IMR-90 (cell line): ENCODE measurements around the gene SDCCAG8. TPM values are rescaled to one million over a fixed set of nuclear protein-coding genes. Genes with fewer than 3 reads are reported as not detected.

ENCODE experiments used
- ATAC-seq: fragments of 200-7000 bp; cut with Tn5 transposase; 2 replicates; pipeline ENCODE4 v1.9.1; 2020; ENCODE audit warnings: low read depth, mild to moderate bottlenecking, moderate library complexity
- BruUV-seq: library from RNA; stranded (reverse); fragments of 400-500 nt; replicated peaks from 2 replicates; lab custom pipeline; 2021; lab: Mats Ljungman, UMichigan
- CTCF ChIA-PET: fragments of 300-600 bp; formaldehyde crosslinking; extraction: SDS; loops from one replicate; lab custom pipeline; 2021; ENCODE audit warnings: antibody characterized with exemption; lab: Yijun Ruan, JAX
- POLR2A ChIA-PET: fragments of 300-600 bp; sonication (Branson Sonifier 250); formaldehyde crosslinking; loops from one replicate; lab custom pipeline; 2022; ENCODE audit warnings: antibody characterized with exemption; ENCODE audit not compliant: unreplicated experiment; lab: Charles Lee
- DNase-seq: peaks from one replicate; pipeline ENCODE4 v3.0.0; 2013
- H2AFZ ChIP-seq: replicated peaks from 2 replicates; pipeline ENCODE3; 2013; ENCODE audit warnings: low read length, mild to moderate bottlenecking; ENCODE audit not compliant: poor library complexity
- H2AK5ac ChIP-seq: 2 replicates; pipeline ENCODE4 v1.6.1; 2013; ENCODE audit warnings: low read depth, low read length, inconsistent platforms
- H2AK9ac ChIP-seq: replicated peaks from 2 replicates; pipeline ENCODE3; 2013; ENCODE audit warnings: mild to moderate bottlenecking, low read depth, low read length, moderate library complexity; ENCODE audit not compliant: poor library complexity
- H2BK120ac ChIP-seq: 2 replicates; pipeline ENCODE4 v1.6.1; 2013; ENCODE audit warnings: low read depth, low read length, inconsistent platforms
- H2BK15ac ChIP-seq: 3 replicates; pipeline ENCODE4 v1.6.1; 2013; ENCODE audit warnings: low read depth, low read length, inconsistent platforms
- H2BK20ac ChIP-seq: 2 replicates; pipeline ENCODE4 v1.6.1; 2013; ENCODE audit warnings: low read depth, mild to moderate bottlenecking, inconsistent platforms, low read length, moderate library complexity
- H2BK5ac ChIP-seq: 2 replicates; pipeline ENCODE4 v1.6.1; 2013; ENCODE audit warnings: mild to moderate bottlenecking, low read depth, low read length, inconsistent platforms; ENCODE audit not compliant: poor library complexity, severe bottlenecking
- H3K14ac ChIP-seq: replicated peaks from 2 replicates; pipeline ENCODE4 v1.6.1; 2013; ENCODE audit warnings: low read depth, low read length, inconsistent platforms
- H3K18ac ChIP-seq: 2 replicates; pipeline ENCODE4 v1.6.1; 2013; ENCODE audit warnings: low read depth, low read length, control low read depth
- H3K23ac ChIP-seq: 2 replicates; pipeline ENCODE4 v1.6.1; 2013; ENCODE audit warnings: low read depth, low read length, inconsistent platforms
- H3K27ac ChIP-seq: 2 replicates; pipeline ENCODE4 v1.5.1; 2013; ENCODE audit warnings: mild to moderate bottlenecking, control low read depth, low read length; ENCODE audit not compliant: insufficient read depth
- H3K27me3 ChIP-seq: 2 replicates; pipeline ENCODE4 v1.6.1; 2013; ENCODE audit warnings: low read length; ENCODE audit not compliant: control insufficient read depth, insufficient read depth
- H3K36me3 ChIP-seq: 2 replicates; pipeline ENCODE4 v1.6.1; 2013; ENCODE audit warnings: low read length, mixed read lengths; ENCODE audit not compliant: control insufficient read depth, insufficient read depth
- H3K4ac ChIP-seq: 2 replicates; pipeline ENCODE4 v1.6.1; 2013; ENCODE audit warnings: low read depth, low read length, inconsistent platforms
- H3K4me1 ChIP-seq: 2 replicates; pipeline ENCODE4 v1.6.1; 2013; ENCODE audit warnings: low read length, mixed read lengths; ENCODE audit not compliant: control insufficient read depth, insufficient read depth
- H3K4me2 ChIP-seq: 2 replicates; pipeline ENCODE4 v1.6.1; 2013; ENCODE audit warnings: low read depth, mild to moderate bottlenecking, control low read depth, low read length, moderate library complexity
- H3K4me3 ChIP-seq: 2 replicates; pipeline ENCODE4 v1.5.1; 2013; ENCODE audit warnings: low read depth, mild to moderate bottlenecking, control low read depth, low read length, moderate library complexity; ENCODE audit not compliant: insufficient read depth
- H3K56ac ChIP-seq: 2 replicates; pipeline ENCODE4 v1.6.1; 2013; ENCODE audit warnings: low read length, inconsistent platforms; ENCODE audit not compliant: insufficient read depth; ENCODE audit errors: extremely low read depth
- H3K79me1 ChIP-seq, 2 experiments: 2 replicates each; pipeline ENCODE4 v1.6.1; 2013; ENCODE audit warnings: low read length in 2 of 2, inconsistent platforms in 1 of 2, low read depth in 1 of 2
- H3K9ac ChIP-seq: 2 replicates; pipeline ENCODE4 v1.6.1; 2013; ENCODE audit warnings: low read depth, low read length, control low read depth
- H3K9me1 ChIP-seq: 2 replicates; pipeline ENCODE4 v1.6.1; 2013; ENCODE audit warnings: low read length, inconsistent platforms; ENCODE audit not compliant: insufficient read depth
- H3K9me3 ChIP-seq: 2 replicates; pipeline ENCODE4 v1.6.1; 2013; ENCODE audit warnings: low read length; ENCODE audit not compliant: control insufficient read depth, insufficient read depth
- H4K20me1 ChIP-seq: 2 replicates; pipeline ENCODE4 v1.6.1; 2013; ENCODE audit warnings: low read length, inconsistent platforms; ENCODE audit not compliant: insufficient read depth
- H4K5ac ChIP-seq: 2 replicates; pipeline ENCODE4 v1.6.1; 2013; ENCODE audit warnings: mild to moderate bottlenecking, low read depth, low read length, control low read depth
- H4K8ac ChIP-seq, 2 experiments: 2 replicates each; pipeline ENCODE4 v1.6.1; 2013; ENCODE audit warnings: low read depth in 2 of 2, low read length in 2 of 2, control low read depth in 1 of 2, inconsistent platforms in 1 of 2
- H4K91ac ChIP-seq: 2 replicates; pipeline ENCODE4 v1.6.1; 2013; ENCODE audit warnings: low read depth, low read length, inconsistent platforms; ENCODE audit not compliant: insufficient read depth
- BHLHE40 ChIP-seq: fragments of 150-350 bp; IDR thresholded peaks from 2 replicates; pipeline ENCODE4 v1.6.1; 2016; ENCODE audit warnings: mild to moderate bottlenecking, low read depth, low read length
- CEBPB ChIP-seq: IDR thresholded peaks from 2 replicates; pipeline ENCODE4 v1.6.1; 2012; ENCODE audit warnings: low read depth, low read length, improper control_type of control experiment
- CHD1 ChIP-seq: IDR thresholded peaks from 2 replicates; pipeline ENCODE4 v1.6.1; 2012; ENCODE audit warnings: low read depth, low read length, improper control_type of control experiment
- FOS ChIP-seq: fragments of 150-350 bp; IDR thresholded peaks from 2 replicates; pipeline ENCODE4 v1.6.1; 2016; ENCODE audit warnings: low read depth, low read length
- MAFK ChIP-seq: IDR thresholded peaks from 2 replicates; pipeline ENCODE4 v1.6.1; 2012; ENCODE audit warnings: low read depth, low read length, improper control_type of control experiment
- MAZ ChIP-seq: IDR thresholded peaks from 2 replicates; pipeline ENCODE4 v1.6.1; 2012; ENCODE audit warnings: low read depth, mild to moderate bottlenecking, low read length, improper control_type of control experiment, moderate library complexity, borderline replicate concordance
- MXI1 ChIP-seq: IDR thresholded peaks from 2 replicates; pipeline ENCODE4 v1.6.1; 2012; ENCODE audit warnings: low read depth, mild to moderate bottlenecking, low read length, moderate library complexity, borderline replicate concordance
- NFE2L2 ChIP-seq: fragments of 150-350 bp; IDR thresholded peaks from 2 replicates; pipeline ENCODE4 v1.6.1; 2016; ENCODE audit warnings: low read depth, mild to moderate bottlenecking, low read length
- POLR2A ChIP-seq: IDR thresholded peaks from 2 replicates; pipeline ENCODE4 v1.6.1; 2012; ENCODE audit warnings: mild to moderate bottlenecking, low read depth, low read length
- RAD21 ChIP-seq: IDR thresholded peaks from 2 replicates; pipeline ENCODE4 v1.6.1; 2012; ENCODE audit warnings: low read length, improper control_type of control experiment
- RCOR1 ChIP-seq: IDR thresholded peaks from 2 replicates; pipeline ENCODE4 v1.6.1; 2012; ENCODE audit warnings: mild to moderate bottlenecking, low read length, improper control_type of control experiment; ENCODE audit not compliant: insufficient replicate concordance
- RFX5 ChIP-seq: IDR thresholded peaks from 2 replicates; pipeline ENCODE4 v1.8.0; 2012; ENCODE audit warnings: low read depth, mild to moderate bottlenecking, low read length, moderate library complexity
- SMC3 ChIP-seq: fragments of 150-350 bp; IDR thresholded peaks from 2 replicates; pipeline ENCODE4 v1.6.1; 2016; ENCODE audit warnings: low read depth, mild to moderate bottlenecking, antibody characterized with exemption, low read length, moderate library complexity
- WGBS, 2 experiments: methylation state at CpG; one replicate each; pipeline versions ENCODE4 v1.1.5 to v1.1.7; 2013; ENCODE audit warnings: missing lambda C conversion rate in 2 of 2; ENCODE audit not compliant: insufficient read length in 1 of 2; ENCODE audit errors: extremely low coverage in 2 of 2; 5-methylcytosine and 5-hydroxymethylcytosine counted together
- dilution Hi-C: fragments of 300-500 bp; cut with HindIII; formaldehyde crosslinking; loops from one replicate; pipeline ENCODE4 v1.14.3; 2018; ENCODE audit warnings: low sequenced_read_pairs; ENCODE audit not compliant: unreplicated experiment
- in situ Hi-C: fragments of 300-500 bp; cut with MboI; formaldehyde crosslinking; loops from 3 replicates; pipeline ENCODE4 v1.14.3; 2019; ENCODE audit warnings: low sequenced_read_pairs, inconsistent platforms, mixed read lengths
- intact Hi-C: fragments of 100-400 bp; cut with micrococcal nuclease; formaldehyde crosslinking; loops from 2 replicates; pipeline ENCODE4 v1.10.0; 2022
- polyA plus RNA-seq, 3 experiments: library from polyadenylated mRNA; depleted of rRNA; stranded (reverse); fragments of >200 nt; gene quantifications; 2 replicates each; pipeline ENCODE4 v1.2.3, GENCODE V29; 2012; ENCODE audit warnings: low replicate concordance in 1 of 3
- total RNA-seq: library from RNA; depleted of rRNA; stranded (reverse); fragments of >200 nt; gene quantifications from 2 replicates; pipeline ENCODE4 v1.2.3, GENCODE V29; 2012
- TF ChIP-seq, protein P1 (sequence below): fragments of 150-350 bp; IDR thresholded peaks from 2 replicates; pipeline ENCODE4 v1.6.1; 2016; ENCODE audit warnings: low read depth, mild to moderate bottlenecking, low read length, moderate library complexity, borderline replicate concordance
- TF ChIP-seq, protein P2 (sequence below): conservative IDR thresholded peaks from 2 replicates; pipeline ENCODE4 v1.5.1; 2012; ENCODE audit warnings: mild to moderate bottlenecking, low read depth, low read length, improper control_type of control experiment
- TF ChIP-seq, protein P3 (sequence below): fragments of 150-350 bp; IDR thresholded peaks from 2 replicates; pipeline ENCODE4 v1.6.1; 2017; ENCODE audit warnings: mild to moderate bottlenecking, antibody characterized with exemption, low read length, low read depth

SDCCAG8 gene
- total and polyA plus RNA-seq, 2 of the 4 experiments (the other 2 are of a cell fraction), result 25.2 to 46.8 TPM

DNA sequence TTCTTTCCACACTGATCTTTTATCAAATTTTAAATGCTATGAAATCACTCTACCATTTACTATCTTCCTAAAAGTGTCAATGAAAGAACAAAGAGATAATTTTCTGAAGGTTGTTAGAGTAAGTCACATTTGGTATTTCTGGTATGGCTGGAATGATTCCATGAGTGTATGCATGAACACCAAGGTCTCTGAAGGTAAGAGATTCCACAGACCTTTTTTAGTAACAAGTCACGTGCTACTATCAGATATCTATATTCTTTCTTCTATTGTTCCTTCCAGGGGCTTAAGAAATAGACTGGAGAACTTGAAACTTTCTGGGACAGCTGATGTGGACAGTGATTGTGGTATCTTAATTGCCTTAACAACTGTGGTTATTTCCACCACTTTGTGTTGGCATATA is 265.0 kb downstream of the SDCCAG8 start:
- WGBS, 2 experiments, result no CpG with 5 or more reads among the region's 1 CpG
- no peak overlapping the region for H3K14ac ChIP-seq
- DNase-seq (no peak), ATAC-seq (no peak)
- no peak overlapping the region for H4K5ac ChIP-seq
- H2AFZ ChIP-seq, result no peak overlapping the region
- no peak overlapping the region for H3K56ac ChIP-seq
- H3K27ac ChIP-seq, result no peak overlapping the region
- H3K4me1 ChIP-seq, result peaks cover 3% of the 10 kb centered on the region
- H2BK5ac ChIP-seq, result no peak overlapping the region
- no peak overlapping the region for H2AK9ac ChIP-seq
- no peak overlapping the region for H2AK5ac ChIP-seq
- dilution Hi-C loops (no loop called here), intact Hi-C loops (no loop called here), in situ Hi-C loops (no loop called here)
- H4K20me1 ChIP-seq, result peaks cover 3% of the 10 kb centered on the region; the same call in 1 of the 2 replicates
- TF ChIP-seq, protein P1, sequence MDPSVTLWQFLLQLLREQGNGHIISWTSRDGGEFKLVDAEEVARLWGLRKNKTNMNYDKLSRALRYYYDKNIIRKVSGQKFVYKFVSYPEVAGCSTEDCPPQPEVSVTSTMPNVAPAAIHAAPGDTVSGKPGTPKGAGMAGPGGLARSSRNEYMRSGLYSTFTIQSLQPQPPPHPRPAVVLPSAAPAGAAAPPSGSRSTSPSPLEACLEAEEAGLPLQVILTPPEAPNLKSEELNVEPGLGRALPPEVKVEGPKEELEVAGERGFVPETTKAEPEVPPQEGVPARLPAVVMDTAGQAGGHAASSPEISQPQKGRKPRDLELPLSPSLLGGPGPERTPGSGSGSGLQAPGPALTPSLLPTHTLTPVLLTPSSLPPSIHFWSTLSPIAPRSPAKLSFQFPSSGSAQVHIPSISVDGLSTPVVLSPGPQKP, result no peak
- TF ChIP-seq RCOR1, result no peak
- TF ChIP-seq NFE2L2, result no peak
- TF ChIP-seq, protein P2, sequence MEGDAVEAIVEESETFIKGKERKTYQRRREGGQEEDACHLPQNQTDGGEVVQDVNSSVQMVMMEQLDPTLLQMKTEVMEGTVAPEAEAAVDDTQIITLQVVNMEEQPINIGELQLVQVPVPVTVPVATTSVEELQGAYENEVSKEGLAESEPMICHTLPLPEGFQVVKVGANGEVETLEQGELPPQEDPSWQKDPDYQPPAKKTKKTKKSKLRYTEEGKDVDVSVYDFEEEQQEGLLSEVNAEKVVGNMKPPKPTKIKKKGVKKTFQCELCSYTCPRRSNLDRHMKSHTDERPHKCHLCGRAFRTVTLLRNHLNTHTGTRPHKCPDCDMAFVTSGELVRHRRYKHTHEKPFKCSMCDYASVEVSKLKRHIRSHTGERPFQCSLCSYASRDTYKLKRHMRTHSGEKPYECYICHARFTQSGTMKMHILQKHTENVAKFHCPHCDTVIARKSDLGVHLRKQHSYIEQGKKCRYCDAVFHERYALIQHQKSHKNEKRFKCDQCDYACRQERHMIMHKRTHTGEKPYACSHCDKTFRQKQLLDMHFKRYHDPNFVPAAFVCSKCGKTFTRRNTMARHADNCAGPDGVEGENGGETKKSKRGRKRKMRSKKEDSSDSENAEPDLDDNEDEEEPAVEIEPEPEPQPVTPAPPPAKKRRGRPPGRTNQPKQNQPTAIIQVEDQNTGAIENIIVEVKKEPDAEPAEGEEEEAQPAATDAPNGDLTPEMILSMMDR, result no peak
- no peak for TF ChIP-seq RAD21
- TF ChIP-seq MAFK, result no peak
- TF ChIP-seq CEBPB, result no peak
- TF ChIP-seq POLR2A, result no peak
- TF ChIP-seq MAZ, result no peak
- TF ChIP-seq BHLHE40, result no peak
- TF ChIP-seq FOS, result no peak
- no peak for TF ChIP-seq CHD1
- no peak for TF ChIP-seq MXI1
- TF ChIP-seq, protein P3, sequence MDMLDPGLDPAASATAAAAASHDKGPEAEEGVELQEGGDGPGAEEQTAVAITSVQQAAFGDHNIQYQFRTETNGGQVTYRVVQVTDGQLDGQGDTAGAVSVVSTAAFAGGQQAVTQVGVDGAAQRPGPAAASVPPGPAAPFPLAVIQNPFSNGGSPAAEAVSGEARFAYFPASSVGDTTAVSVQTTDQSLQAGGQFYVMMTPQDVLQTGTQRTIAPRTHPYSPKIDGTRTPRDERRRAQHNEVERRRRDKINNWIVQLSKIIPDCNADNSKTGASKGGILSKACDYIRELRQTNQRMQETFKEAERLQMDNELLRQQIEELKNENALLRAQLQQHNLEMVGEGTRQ, result no peak
- no peak for TF ChIP-seq SMC3
- TF ChIP-seq RFX5, result no peak
- H3K27me3 ChIP-seq, result no peaks in the 10 kb centered on the region
- H4K91ac ChIP-seq, result no peak overlapping the region
- no TSS peak for BruUV-seq
- no peak overlapping the region for H3K9ac ChIP-seq
- H3K79me1 ChIP-seq, result peaks cover 13 to 18% of the 10 kb centered on the region in 2 experiments
- ChIA-PET CTCF (no interaction called here), POLR2A (no interaction called here)
- no peak overlapping the region for H2BK120ac ChIP-seq
- no peak overlapping the region for H3K4me2 ChIP-seq
- no peaks in the 10 kb centered on the region for H3K36me3 ChIP-seq
- H3K4ac ChIP-seq, result no peak overlapping the region
- H3K9me1 ChIP-seq, result peaks cover 3% of the 10 kb centered on the region; the same call in 1 of the 2 replicates
- H3K18ac ChIP-seq, result no peak overlapping the region
- no peak overlapping the region for H3K23ac ChIP-seq
- H3K9me3 ChIP-seq, result peaks cover 3% of the 10 kb centered on the region; the same call in 1 of the 2 replicates
- H3K4me3 ChIP-seq, result no peak overlapping the region
- no peak overlapping the region for H4K8ac ChIP-seq
- H2BK20ac ChIP-seq, result no peak overlapping the region
- H2BK15ac ChIP-seq, result no peak overlapping the region
